Parathyroid adenoma (tissue), 2 donors: ENCODE data around the gene GMEB2.
A peak's percentile ranks its signal among the peaks of the same experiment; 100 is the strongest.

Experiments used
- H2AFZ ChIP-seq: fragments of 300-600 bp; sonication (generic); one replicate; pipeline ENCODE4 v1.7.0; 2017; ENCODE audit warnings: antibody characterized with exemption, mild to moderate bottlenecking
- H3K27ac ChIP-seq: fragments of 300-600 bp; sonication (generic); one replicate; pipeline ENCODE4 v1.7.0; 2017
- H3K27me3 ChIP-seq: fragments of 300-600 bp; sonication (generic); one replicate; pipeline ENCODE4 v1.7.0; 2017; ENCODE audit warnings: low read length; ENCODE audit not compliant: control insufficient read depth, insufficient read depth
- H3K36me3 ChIP-seq: fragments of 300-600 bp; sonication (generic); one replicate; pipeline ENCODE4 v1.7.0; 2017; ENCODE audit warnings: low read length; ENCODE audit not compliant: control insufficient read depth, insufficient read depth
- H3K4me1 ChIP-seq: fragments of 300-600 bp; sonication (generic); one replicate; pipeline ENCODE4 v1.7.0; 2017; ENCODE audit warnings: control low read depth
- H3K4me2 ChIP-seq: fragments of 300-600 bp; sonication (generic); one replicate; pipeline ENCODE4 v1.7.0; 2017; ENCODE audit warnings: low read length
- H3K4me3 ChIP-seq: fragments of 300-600 bp; sonication (generic); one replicate; pipeline ENCODE4 v1.7.0; 2017; ENCODE audit warnings: low read depth, low read length
- H3K79me2 ChIP-seq: fragments of 300-600 bp; sonication (generic); one replicate; pipeline ENCODE4 v1.7.0; 2017; ENCODE audit warnings: control low read depth
- H3K9ac ChIP-seq: fragments of 300-600 bp; sonication (generic); one replicate; pipeline ENCODE4 v1.7.0; 2017; ENCODE audit warnings: mild to moderate bottlenecking
- H3K9me3 ChIP-seq: fragments of 300-600 bp; sonication (generic); one replicate; pipeline ENCODE4 v1.7.0; 2017; ENCODE audit warnings: low read length; ENCODE audit not compliant: control insufficient read depth
- TF ChIP-seq, protein P1 (sequence below): fragments of 300-600 bp; sonication (generic); IDR thresholded peaks from one replicate; pipeline ENCODE4 v1.7.0; 2017; ENCODE audit warnings: antibody characterized with exemption, mild to moderate bottlenecking
- donor health status: primary hyperparathyroidism.

The GMEB2 gene

DNA sequence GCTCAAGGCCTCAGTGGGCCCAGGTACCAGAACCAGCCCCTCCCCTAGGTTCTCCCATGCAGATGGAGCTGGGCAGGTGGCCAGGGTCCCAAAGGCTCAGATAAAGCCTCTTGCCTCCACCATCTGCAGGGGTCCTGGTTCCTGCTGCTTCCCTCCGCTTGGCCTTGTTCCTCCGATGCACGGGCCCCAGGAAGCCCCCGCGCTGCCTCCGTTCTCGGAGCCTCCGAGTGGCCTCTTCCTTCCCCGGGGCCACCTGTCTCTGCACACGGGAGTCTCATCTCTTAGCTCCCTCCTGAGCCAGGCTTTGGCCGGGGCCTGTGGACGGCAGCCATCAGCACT lies 87.8 kb downstream of the GMEB2 start:
- no peaks in the 10 kb centered on the region for H3K79me2 ChIP-seq
- H3K4me1 ChIP-seq = no peaks in the 10 kb centered on the region
- no peak overlapping the region for H3K27ac ChIP-seq
- no peak overlapping the region for H3K4me2 ChIP-seq
- no peak overlapping the region for H3K9ac ChIP-seq
- H3K4me3 ChIP-seq = no peak overlapping the region
- TF ChIP-seq, protein P1, sequence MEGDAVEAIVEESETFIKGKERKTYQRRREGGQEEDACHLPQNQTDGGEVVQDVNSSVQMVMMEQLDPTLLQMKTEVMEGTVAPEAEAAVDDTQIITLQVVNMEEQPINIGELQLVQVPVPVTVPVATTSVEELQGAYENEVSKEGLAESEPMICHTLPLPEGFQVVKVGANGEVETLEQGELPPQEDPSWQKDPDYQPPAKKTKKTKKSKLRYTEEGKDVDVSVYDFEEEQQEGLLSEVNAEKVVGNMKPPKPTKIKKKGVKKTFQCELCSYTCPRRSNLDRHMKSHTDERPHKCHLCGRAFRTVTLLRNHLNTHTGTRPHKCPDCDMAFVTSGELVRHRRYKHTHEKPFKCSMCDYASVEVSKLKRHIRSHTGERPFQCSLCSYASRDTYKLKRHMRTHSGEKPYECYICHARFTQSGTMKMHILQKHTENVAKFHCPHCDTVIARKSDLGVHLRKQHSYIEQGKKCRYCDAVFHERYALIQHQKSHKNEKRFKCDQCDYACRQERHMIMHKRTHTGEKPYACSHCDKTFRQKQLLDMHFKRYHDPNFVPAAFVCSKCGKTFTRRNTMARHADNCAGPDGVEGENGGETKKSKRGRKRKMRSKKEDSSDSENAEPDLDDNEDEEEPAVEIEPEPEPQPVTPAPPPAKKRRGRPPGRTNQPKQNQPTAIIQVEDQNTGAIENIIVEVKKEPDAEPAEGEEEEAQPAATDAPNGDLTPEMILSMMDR = no peak
- H3K9me3 ChIP-seq = no peaks in the 10 kb centered on the region
- H2AFZ ChIP-seq = no peak overlapping the region
- no peaks in the 10 kb centered on the region for H3K36me3 ChIP-seq
- no peaks in the 10 kb centered on the region for H3K27me3 ChIP-seq

DNA sequence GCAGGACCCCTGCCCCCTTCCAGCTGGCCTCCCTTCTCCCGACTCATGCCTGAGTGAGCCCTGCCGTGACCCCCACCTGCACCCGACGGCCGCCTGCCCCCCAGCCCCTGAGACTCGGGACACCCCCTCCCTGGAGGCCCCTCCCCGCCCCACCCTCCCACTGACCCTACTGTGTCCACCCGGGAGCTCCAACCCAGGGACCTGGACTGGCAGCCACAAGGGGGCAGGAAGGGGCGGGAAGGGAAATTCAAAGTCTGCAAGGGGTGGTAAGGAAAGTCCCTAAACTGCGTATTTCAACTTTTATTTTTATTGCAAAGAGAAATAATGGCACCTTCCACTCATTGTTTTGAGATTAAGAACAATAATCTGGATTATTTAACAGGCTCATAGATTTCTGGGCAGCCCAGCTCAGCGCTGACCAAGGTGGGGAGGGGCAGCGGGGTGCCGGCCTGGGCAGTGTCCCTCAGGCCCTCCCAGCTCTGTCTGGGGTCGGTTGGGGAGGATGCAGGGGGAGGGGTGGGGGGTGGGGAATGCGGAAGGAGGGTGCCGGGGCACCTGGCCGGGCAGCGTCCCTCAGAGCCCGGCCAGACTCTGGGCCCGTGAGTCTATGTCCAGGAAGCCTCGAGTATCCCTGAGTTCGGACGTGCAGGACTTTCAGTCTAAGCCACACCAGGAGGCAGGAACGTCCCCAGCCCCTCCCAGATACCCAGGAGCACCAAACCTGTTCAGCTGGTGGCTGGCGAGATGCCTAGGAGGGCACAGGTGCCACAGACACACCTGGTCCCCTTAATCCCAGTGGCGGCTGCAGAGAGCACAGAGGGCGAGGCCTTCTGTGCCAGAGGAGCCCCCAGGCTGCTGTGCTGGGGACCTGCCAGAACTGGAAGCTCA lies 88.5 kb downstream of the GMEB2 start:
- no peaks in the 10 kb centered on the region for H3K27me3 ChIP-seq
- no peaks in the 10 kb centered on the region for H3K4me1 ChIP-seq
- TF ChIP-seq, protein P1 = no peak
- H3K4me2 ChIP-seq = peak overlapping the region; percentile 41
- no peak overlapping the region for H3K4me3 ChIP-seq
- H3K9me3 ChIP-seq = no peaks in the 10 kb centered on the region
- no peaks in the 10 kb centered on the region for H3K79me2 ChIP-seq
- peak overlapping the region; percentile 53 for H2AFZ ChIP-seq
- H3K27ac ChIP-seq = no peak overlapping the region
- H3K36me3 ChIP-seq = no peaks in the 10 kb centered on the region
- H3K9ac ChIP-seq = no peak overlapping the region
